Lower leg skin (tissue), 4 donors: ENCODE data around the gene IFT122. TPM values are rescaled to one million over a fixed set of nuclear protein-coding genes. Genes with fewer than 3 reads are reported as not detected.

Source experiments
- DNase-seq, 2 donors: peaks; one replicate each; pipeline ENCODE4 v3.0.0-alpha.2; 2019; ENCODE audit warnings: low spot score in 2 of 2
- H3K4me3 ChIP-seq: fragments of 200-600 bp; sonication (generic); 2 replicates; pipeline ENCODE4 v1.5.1; 2017; ENCODE audit warnings: mild to moderate bottlenecking, low read depth; ENCODE audit not compliant: poor library complexity, severe bottlenecking
- POLR2A ChIP-seq, 2 donors: fragments of 450-650 bp; IDR thresholded peaks; one replicate each; pipeline ENCODE4 v1.6.1; 2016 to 2017; ENCODE audit warnings: antibody characterized with exemption in 2 of 2, mild to moderate bottlenecking in 1 of 2, moderate library complexity in 1 of 2
- WGBS, 2 donors: methylation state at CpG; one replicate each; pipeline ENCODE4 v1.1.5; 2018; 5-methylcytosine and 5-hydroxymethylcytosine counted together
- intact Hi-C: fragments of 100-400 bp; cut with DNase I; formaldehyde crosslinking; loops from one replicate; pipeline ENCODE4 v1.15.0; 2023; ENCODE audit warnings: low total_unique reads
- total RNA-seq, 4 donors: library from RNA; depleted of rRNA; stranded (reverse); fragments of >200 nt; gene quantifications; one replicate each; pipeline ENCODE4 v1.1.0, GENCODE V29; 2016
- TF ChIP-seq, protein P1 (sequence below), 3 donors: fragments of 450-650 bp; IDR thresholded peaks; one replicate each; pipeline ENCODE4 v1.5.1; 2016; ENCODE audit warnings: antibody characterized with exemption in 3 of 3, mild to moderate bottlenecking in 3 of 3, moderate library complexity in 2 of 3

Gene IFT122
- total RNA-seq, 4 donors from 2014 or later = 10.1 to 31.1 (median 22.5) TPM

DNA sequence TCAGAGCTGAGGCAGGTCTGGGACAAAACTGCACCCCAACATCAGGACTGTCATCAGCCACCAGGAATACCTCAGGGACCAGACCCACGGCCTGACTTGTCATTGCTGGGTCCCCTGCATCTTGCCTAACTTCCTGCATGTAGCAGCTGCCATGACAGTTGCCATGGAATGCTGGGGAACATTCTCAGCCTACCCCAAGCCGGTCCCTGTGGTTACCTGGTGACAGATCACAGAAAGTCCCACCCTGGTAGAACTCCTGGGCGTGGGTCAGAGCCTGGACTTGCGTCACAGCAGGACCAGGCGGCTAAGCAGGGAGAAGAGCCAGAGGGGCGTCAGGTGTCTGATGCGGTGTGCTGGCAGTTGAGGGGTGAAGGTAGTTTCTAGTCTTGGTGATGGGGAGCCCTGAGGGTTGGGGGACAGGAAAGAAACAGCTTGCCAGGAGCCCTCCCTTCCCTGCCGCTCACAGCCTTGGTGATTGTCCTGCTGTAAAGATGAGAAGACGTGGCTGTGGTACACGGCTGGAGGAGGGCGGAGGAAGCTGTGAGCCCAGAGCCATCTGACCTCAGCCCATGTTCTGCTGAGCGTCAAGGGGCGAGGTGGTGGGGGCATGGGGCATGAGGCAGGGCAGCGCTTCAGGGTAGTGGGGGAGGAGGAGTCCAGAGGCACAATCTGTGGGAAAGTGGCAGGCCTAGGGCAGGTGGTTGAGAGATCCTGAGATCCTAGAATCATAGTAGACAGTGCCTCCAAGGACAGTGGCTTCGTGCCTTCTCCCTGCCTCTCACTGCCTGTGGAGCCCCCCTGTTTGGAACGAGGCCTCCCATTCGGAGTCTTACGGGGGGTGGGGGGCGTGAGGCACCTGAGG lies 108.3 kb downstream of the IFT122 start:
- no peak overlapping the region for H3K4me3 ChIP-seq
- no peak for TF ChIP-seq POLR2A (IDR thresholded peaks at IDR 0.05)
- TF ChIP-seq, protein P1, sequence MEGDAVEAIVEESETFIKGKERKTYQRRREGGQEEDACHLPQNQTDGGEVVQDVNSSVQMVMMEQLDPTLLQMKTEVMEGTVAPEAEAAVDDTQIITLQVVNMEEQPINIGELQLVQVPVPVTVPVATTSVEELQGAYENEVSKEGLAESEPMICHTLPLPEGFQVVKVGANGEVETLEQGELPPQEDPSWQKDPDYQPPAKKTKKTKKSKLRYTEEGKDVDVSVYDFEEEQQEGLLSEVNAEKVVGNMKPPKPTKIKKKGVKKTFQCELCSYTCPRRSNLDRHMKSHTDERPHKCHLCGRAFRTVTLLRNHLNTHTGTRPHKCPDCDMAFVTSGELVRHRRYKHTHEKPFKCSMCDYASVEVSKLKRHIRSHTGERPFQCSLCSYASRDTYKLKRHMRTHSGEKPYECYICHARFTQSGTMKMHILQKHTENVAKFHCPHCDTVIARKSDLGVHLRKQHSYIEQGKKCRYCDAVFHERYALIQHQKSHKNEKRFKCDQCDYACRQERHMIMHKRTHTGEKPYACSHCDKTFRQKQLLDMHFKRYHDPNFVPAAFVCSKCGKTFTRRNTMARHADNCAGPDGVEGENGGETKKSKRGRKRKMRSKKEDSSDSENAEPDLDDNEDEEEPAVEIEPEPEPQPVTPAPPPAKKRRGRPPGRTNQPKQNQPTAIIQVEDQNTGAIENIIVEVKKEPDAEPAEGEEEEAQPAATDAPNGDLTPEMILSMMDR (IDR thresholded peaks at IDR 0.05) = no peak
- DNase-seq = no peak
- intact Hi-C loops = no loop called here
- WGBS, 2 donors = 87 to 90% methylated on average over 19 of the region's 19 CpGs

DNA sequence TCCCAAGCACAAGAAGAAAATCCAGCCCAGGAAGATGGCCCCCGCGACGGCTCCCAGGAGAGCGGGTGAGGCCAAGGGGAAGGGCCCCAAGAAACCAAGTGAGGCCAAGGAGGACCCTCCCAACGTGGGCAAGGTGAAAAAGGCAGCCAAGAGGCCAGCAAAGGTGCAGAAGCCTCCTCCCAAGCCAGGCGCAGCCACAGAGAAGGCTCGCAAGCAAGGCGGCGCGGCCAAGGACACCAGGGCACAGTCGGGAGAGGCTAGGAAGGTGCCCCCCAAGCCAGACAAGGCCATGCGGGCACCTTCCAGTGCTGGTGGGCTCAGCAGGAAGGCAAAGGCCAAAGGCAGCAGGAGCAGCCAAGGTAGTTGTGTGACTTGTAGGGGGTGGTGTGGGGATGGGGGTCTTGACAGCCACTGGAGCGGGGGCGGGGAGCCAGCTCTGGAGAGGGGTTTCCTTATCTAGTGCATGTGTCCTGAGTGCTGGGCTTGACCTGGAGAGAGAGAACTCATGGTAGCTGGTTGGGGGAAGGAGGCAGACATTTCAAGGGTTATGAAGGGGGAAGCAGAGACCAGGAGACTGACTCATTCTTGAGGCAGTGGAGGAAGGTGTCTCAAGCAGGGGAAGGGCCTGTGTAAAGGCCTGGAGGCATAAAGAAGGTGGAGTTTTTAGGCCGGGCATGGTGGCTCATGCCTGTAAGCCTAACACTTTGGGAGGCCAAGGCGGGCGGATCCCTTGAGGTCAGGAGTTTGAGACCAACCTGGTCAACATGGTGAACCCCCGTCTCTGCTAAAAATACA lies 109.2 kb downstream of the IFT122 start:
- intact Hi-C loops = no loop called here
- no peak for DNase-seq
- no peak overlapping the region for H3K4me3 ChIP-seq
- WGBS, 2 donors = 86 to 92% methylated on average over 18 of the region's 18 CpGs
- no peak for TF ChIP-seq POLR2A (IDR thresholded peaks at IDR 0.05)
- TF ChIP-seq, protein P1 (IDR thresholded peaks at IDR 0.05) = no peak

DNA sequence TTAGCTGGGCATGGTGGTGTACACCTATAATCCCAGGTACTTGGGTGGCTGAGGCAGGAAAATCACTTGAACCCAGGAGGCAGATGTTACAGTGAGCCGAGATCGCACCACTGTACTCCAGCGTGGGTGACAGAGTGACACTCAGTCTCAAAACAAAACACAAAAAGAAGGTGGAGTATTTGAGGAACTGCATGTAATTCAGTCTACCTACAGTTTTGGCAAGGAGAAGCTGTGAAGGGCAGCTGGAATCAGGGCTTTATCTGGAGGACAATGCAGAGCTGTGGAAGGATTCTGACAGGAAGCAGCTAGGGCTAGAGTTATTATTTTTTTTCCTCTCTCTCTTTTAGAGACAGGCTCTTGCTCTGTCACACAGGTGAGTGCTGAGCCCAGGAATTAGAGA lies 109.8 kb downstream of the IFT122 start:
- no peak for TF ChIP-seq POLR2A (IDR thresholded peaks at IDR 0.05)
- TF ChIP-seq, protein P1 (IDR thresholded peaks at IDR 0.05) = no peak
- WGBS, 2 donors = 94 to 96% methylated on average over 3 of the region's 3 CpGs
- intact Hi-C loops = no loop called here
- DNase-seq = no peak
- H3K4me3 ChIP-seq = no peak overlapping the region

DNA sequence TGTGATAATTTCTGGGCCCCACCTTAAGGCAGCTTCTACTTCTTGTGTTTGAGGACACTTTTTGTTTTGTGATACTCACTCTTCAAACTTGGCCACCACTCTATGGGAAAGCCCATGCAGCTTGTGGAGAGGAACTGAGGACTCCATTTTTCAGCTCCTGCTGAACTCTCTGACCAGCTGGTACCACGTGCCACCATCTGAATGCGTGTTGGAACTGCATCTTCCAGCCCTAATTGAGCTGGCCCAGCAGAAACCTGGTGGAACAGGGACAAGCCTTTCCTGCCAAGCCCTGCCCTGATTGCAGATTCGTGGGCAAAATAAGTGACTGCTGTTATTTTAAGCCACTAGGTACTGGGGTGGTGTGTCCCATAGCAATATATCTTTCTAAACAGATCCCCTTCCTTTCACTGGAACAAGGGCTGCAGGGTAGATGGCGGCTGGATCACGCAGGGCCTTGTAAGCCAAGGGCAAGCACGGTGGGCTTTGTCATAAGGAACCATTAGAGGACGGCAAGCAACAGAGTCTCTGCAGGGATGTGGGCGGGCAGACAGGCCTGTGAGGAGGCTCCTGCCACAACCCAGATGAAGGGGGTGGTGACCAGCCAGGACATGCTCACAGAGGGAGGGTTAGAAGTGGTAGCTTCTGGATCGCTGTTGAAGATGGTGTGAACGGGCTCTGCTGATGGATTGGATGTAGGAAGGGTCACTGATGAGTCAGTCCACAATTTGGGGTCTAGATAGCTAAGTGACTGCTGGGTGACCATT lies 112.4 kb downstream of the IFT122 start:
- intact Hi-C loops = no loop called here
- TF ChIP-seq, protein P1 (IDR thresholded peaks at IDR 0.05) = no peak
- no peak for TF ChIP-seq POLR2A (IDR thresholded peaks at IDR 0.05)
- WGBS, 2 donors = 44 to 52% methylated on average over 9 to 10 of the region's 10 CpGs
- no peak for DNase-seq
- no peak overlapping the region for H3K4me3 ChIP-seq

DNA sequence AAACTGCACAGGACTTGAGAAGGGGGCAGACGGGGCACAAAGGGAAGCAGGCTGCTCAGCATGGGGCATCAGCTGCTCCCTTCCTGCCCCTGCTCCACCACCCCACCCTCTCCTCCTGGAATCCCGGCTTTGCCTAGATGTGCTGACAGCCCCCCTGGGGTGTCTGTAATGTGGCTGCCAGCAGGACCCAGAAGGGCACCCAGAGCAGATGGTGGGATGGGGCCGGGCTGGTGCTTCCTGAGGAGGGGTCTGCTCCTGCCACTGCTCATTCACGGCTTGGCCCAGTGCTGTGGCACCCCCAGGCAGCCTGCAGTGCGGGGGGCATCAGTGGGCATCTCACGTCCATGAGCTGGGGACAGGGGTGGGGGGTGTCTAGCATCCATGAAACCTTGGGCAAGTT lies 113.1 kb downstream of the IFT122 start:
- H3K4me3 ChIP-seq = no peak overlapping the region
- 64 to 72% methylated on average over 5 to 6 of the region's 6 CpGs for WGBS, 2 donors
- intact Hi-C loops = no loop called here
- TF ChIP-seq, protein P1 (IDR thresholded peaks at IDR 0.05) = no peak
- no peak for TF ChIP-seq POLR2A (IDR thresholded peaks at IDR 0.05)
- DNase-seq = no peak
